22Rv1 (cell line): ENCODE data around the gene CCDC146.

Source experiments
- ZFX ChIP-seq: fragments of 450-650 bp; IDR thresholded peaks from 2 replicates; pipeline ENCODE4 v1.6.1; 2017; ENCODE audit warnings: antibody characterized with exemption, borderline replicate concordance
- TF ChIP-seq, protein P1 (sequence below): fragments of 450-650 bp; IDR thresholded peaks from 2 replicates; pipeline ENCODE4 v1.5.1; 2017; ENCODE audit warnings: mild to moderate bottlenecking

- TF ChIP-seq, protein P1, sequence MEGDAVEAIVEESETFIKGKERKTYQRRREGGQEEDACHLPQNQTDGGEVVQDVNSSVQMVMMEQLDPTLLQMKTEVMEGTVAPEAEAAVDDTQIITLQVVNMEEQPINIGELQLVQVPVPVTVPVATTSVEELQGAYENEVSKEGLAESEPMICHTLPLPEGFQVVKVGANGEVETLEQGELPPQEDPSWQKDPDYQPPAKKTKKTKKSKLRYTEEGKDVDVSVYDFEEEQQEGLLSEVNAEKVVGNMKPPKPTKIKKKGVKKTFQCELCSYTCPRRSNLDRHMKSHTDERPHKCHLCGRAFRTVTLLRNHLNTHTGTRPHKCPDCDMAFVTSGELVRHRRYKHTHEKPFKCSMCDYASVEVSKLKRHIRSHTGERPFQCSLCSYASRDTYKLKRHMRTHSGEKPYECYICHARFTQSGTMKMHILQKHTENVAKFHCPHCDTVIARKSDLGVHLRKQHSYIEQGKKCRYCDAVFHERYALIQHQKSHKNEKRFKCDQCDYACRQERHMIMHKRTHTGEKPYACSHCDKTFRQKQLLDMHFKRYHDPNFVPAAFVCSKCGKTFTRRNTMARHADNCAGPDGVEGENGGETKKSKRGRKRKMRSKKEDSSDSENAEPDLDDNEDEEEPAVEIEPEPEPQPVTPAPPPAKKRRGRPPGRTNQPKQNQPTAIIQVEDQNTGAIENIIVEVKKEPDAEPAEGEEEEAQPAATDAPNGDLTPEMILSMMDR = no peak
- no peak for TF ChIP-seq ZFX
These were observed 216.6 kb downstream of the CCDC146 start for GRCh38 chr7:77338883-77339629.
